HCT116 (cell line): ENCODE measurements around the gene MRPL33. TPM values are rescaled to one million over a fixed set of nuclear protein-coding genes. Genes with fewer than 3 reads are reported as not detected.

Source experiments
- ATAC-seq: fragments of 200-7000 bp; cut with Tn5 transposase; 2 replicates; pipeline ENCODE4 v1.9.1; 2020; ENCODE audit warnings: mild to moderate bottlenecking, moderate library complexity
- BruUV-seq: library from RNA; stranded (reverse); fragments of 400-500 nt; replicated peaks from 2 replicates; lab custom pipeline; 2021; lab: Mats Ljungman, UMichigan
- CTCF ChIA-PET: fragments of 300-600 bp; sonication (Branson Sonifier 250); formaldehyde crosslinking; loops from one replicate; lab custom pipeline; 2021; ENCODE audit warnings: antibody characterized with exemption; lab: Charles Lee
- POLR2A ChIA-PET: fragments of 300-600, 350-600 bp; sonication (Branson Sonifier 250); formaldehyde crosslinking; loops from one replicate; lab custom pipeline; 2021; ENCODE audit warnings: antibody characterized with exemption; lab: Charles Lee
- RAD21 ChIA-PET, 2 experiments: fragments of 300-600 bp; sonication (Branson Sonifier 250); formaldehyde crosslinking; loops; one replicate each; lab custom pipeline; 2023; ENCODE audit warnings: low total read pairs in 2 of 2; ENCODE audit not compliant: uncharacterized antibody in 2 of 2, unreplicated experiment in 2 of 2, low non-redundant PET in 1 of 2; lab: Charles Lee
- DNase-seq: peaks from one replicate; pipeline ENCODE4 v3.0.0-alpha.2; 2010; ENCODE audit warnings: low read depth, low spot score
- H2AFZ ChIP-seq: fragments of 200-600 bp; shearing (Covaris generic), sonication (generic); 2 replicates; pipeline ENCODE4 v1.6.1; 2017; ENCODE audit warnings: low read depth, mixed run types, mixed read lengths, antibody characterized with exemption, low read length; ENCODE audit not compliant: poor library complexity, severe bottlenecking
- H3K27ac ChIP-seq: 2 replicates; pipeline ENCODE4 v1.5.1; 2012; ENCODE audit warnings: low read depth, low read length
- H3K27me3 ChIP-seq: fragments of 200-600 bp; sonication (generic); 2 replicates; pipeline ENCODE4 v1.6.1; 2016; ENCODE audit warnings: mixed run types, low read length, mixed read lengths; ENCODE audit not compliant: insufficient read depth
- H3K36me3 ChIP-seq, 2 experiments: fragments of 200-500 bp in 1 of 2; fragments of 200-600 bp in 1 of 2; sonication (Bioruptor generic) in 1 of 2; sonication (generic) in 1 of 2; 2 replicates each; pipeline versions ENCODE4 v1.5.1 to v1.6.1; 2014 to 2016; ENCODE audit warnings: low read length in 2 of 2, inconsistent platforms in 1 of 2, mixed read lengths in 1 of 2, mixed run types in 1 of 2; ENCODE audit not compliant: insufficient read depth in 2 of 2, control insufficient read depth in 1 of 2
- H3K4me1 ChIP-seq, 2 experiments: fragments of 200-600 bp in 1 of 2; sonication (generic) in 1 of 2; 2 replicates each; pipeline versions ENCODE4 v1.5.1 to v1.6.1; 2012 to 2017; ENCODE audit warnings: low read length in 2 of 2, inconsistent platforms in 1 of 2, mild to moderate bottlenecking in 1 of 2, mixed read lengths in 1 of 2, mixed run types in 1 of 2, moderate library complexity in 1 of 2; ENCODE audit not compliant: insufficient read depth in 2 of 2, control insufficient read depth in 1 of 2
- H3K4me2 ChIP-seq: fragments of 200-600 bp; sonication (generic); 2 replicates; pipeline ENCODE4 v1.6.1; 2017; ENCODE audit warnings: mixed run types, low read length, mixed read lengths
- H3K4me3 ChIP-seq, 2 experiments: fragments of 200-600 bp in 1 of 2; sonication (generic) in 1 of 2; replicated peaks in 1 of 2; 2 replicates each; pipeline ENCODE4 v1.5.1; 2011 to 2016; ENCODE audit warnings: low read length in 2 of 2, control low read depth in 1 of 2, low read depth in 1 of 2, mild to moderate bottlenecking in 1 of 2, mixed read lengths in 1 of 2, mixed run types in 1 of 2
- H3K79me2 ChIP-seq: fragments of 200-600 bp; sonication (generic); 2 replicates; pipeline ENCODE4 v1.6.1; 2017; ENCODE audit warnings: mild to moderate bottlenecking, mixed run types, low read length, moderate library complexity, mixed read lengths; ENCODE audit not compliant: insufficient read depth
- H3K9ac ChIP-seq: fragments of 200-600 bp; sonication (generic); 2 replicates; pipeline ENCODE4 v1.6.1; 2016; ENCODE audit warnings: low read length, mixed read lengths
- H3K9me2 ChIP-seq: fragments of 200-600 bp; sonication (generic), shearing (Covaris generic); 2 replicates; pipeline ENCODE4 v1.6.1; 2017; ENCODE audit warnings: mixed run types, mild to moderate bottlenecking, moderate library complexity; ENCODE audit not compliant: insufficient read depth
- H3K9me3 ChIP-seq, 2 experiments: fragments of 200-500 bp in 1 of 2; fragments of 200-600 bp in 1 of 2; sonication (Bioruptor generic) in 1 of 2; sonication (generic) in 1 of 2; 2 replicates each; pipeline ENCODE4 v1.6.1; 2014 to 2017; ENCODE audit warnings: low read length in 2 of 2, mixed read lengths in 2 of 2, inconsistent platforms in 1 of 2, low read depth in 1 of 2, mild to moderate bottlenecking in 1 of 2, mixed run types in 1 of 2, moderate library complexity in 1 of 2; ENCODE audit not compliant: control insufficient read depth in 1 of 2, insufficient read depth in 1 of 2
- H4K20me1 ChIP-seq: fragments of 200-600 bp; sonication (generic), shearing (Covaris generic); 2 replicates; pipeline ENCODE4 v1.6.1; 2017; ENCODE audit warnings: mixed run types, mild to moderate bottlenecking, moderate library complexity; ENCODE audit not compliant: insufficient read depth
- CBX3 ChIP-seq: IDR thresholded peaks from 2 replicates; pipeline ENCODE4 v1.6.1; 2012; ENCODE audit warnings: low read depth
- CEBPB ChIP-seq: IDR thresholded peaks from 2 replicates; pipeline ENCODE4 v1.6.1; 2012; ENCODE audit warnings: low read depth
- EGR1 ChIP-seq: IDR thresholded peaks from 2 replicates; pipeline ENCODE4 v1.6.1; 2012; ENCODE audit warnings: low read depth
- ELF1 ChIP-seq: IDR thresholded peaks from 2 replicates; pipeline ENCODE4 v1.6.1; 2012; ENCODE audit warnings: low read depth, borderline replicate concordance
- EZH2phosphoT487 ChIP-seq: fragments of 200-600 bp; IDR thresholded peaks from 2 replicates; pipeline ENCODE4 v1.6.1; 2018; ENCODE audit warnings: antibody characterized with exemption, borderline replicate concordance
- POLR2AphosphoS5 ChIP-seq: IDR thresholded peaks from 2 replicates; pipeline ENCODE4 v1.6.1; 2011; ENCODE audit warnings: mild to moderate bottlenecking, low read depth, low read length, moderate library complexity
- REST ChIP-seq: IDR thresholded peaks from 2 replicates; pipeline ENCODE4 v1.6.1; 2012; ENCODE audit warnings: low read depth
- SIN3A ChIP-seq: IDR thresholded peaks from 2 replicates; pipeline ENCODE4 v1.6.1; 2012; ENCODE audit warnings: low read depth
- SP1 ChIP-seq: IDR thresholded peaks from 2 replicates; pipeline ENCODE4 v1.6.1; 2012; ENCODE audit warnings: low read depth
- SRF ChIP-seq: IDR thresholded peaks from 2 replicates; pipeline ENCODE4 v1.6.1; 2012; ENCODE audit warnings: low read depth
- TCF7L2 ChIP-seq: IDR thresholded peaks from 2 replicates; pipeline ENCODE4 v1.7.0; 2011; ENCODE audit warnings: borderline replicate concordance, inconsistent platforms; ENCODE audit not compliant: insufficient read depth, insufficient read length; ENCODE audit errors: extremely low read depth
- ZBTB33 ChIP-seq: IDR thresholded peaks from 2 replicates; pipeline ENCODE4 v1.6.1; 2011; ENCODE audit warnings: mild to moderate bottlenecking, low read length, moderate library complexity; ENCODE audit not compliant: insufficient replicate concordance; ENCODE audit errors: extremely low read depth
- ZFX ChIP-seq: fragments of 450-650 bp; IDR thresholded peaks from 2 replicates; pipeline ENCODE4 v1.6.1; 2017
- intact Hi-C: fragments of 100-400 bp; cut with micrococcal nuclease; formaldehyde crosslinking; loops from 2 replicates; pipeline ENCODE4 v1.10.0; 2022
- total RNA-seq: library from RNA; stranded (reverse); gene quantifications from one replicate; pipeline ENCODE4 v1.2.1, GENCODE V29; 2021; ENCODE audit not compliant: unreplicated experiment

Gene MRPL33
- total RNA-seq, 1 experiment from 2014 or later, result 66.3 TPM

GRCh38 chr2:27802547-27802946, 31.0 kb downstream of the MRPL33 start:
- BruUV-seq, result no TSS peak
- no peak for TF ChIP-seq SP1
- no peak for TF ChIP-seq SIN3A
- TF ChIP-seq CEBPB, result no peak
- no peak for TF ChIP-seq EZH2phosphoT487
- no peak for TF ChIP-seq EGR1
- no peak for TF ChIP-seq CBX3
- no peak for TF ChIP-seq POLR2AphosphoS5
- TF ChIP-seq SRF, result no peak
- TF ChIP-seq ZFX, result no peak
- no peak for TF ChIP-seq TCF7L2
- TF ChIP-seq ZBTB33, result no peak
- TF ChIP-seq REST, result no peak
- TF ChIP-seq ELF1, result no peak
- Histone ChIP-seq H4K20me1 (no peaks in the 10 kb centered on the region), H3K9me3 (no peaks in the 10 kb centered on the region), H3K4me1 (peaks cover 20 to 45% of the 10 kb centered on the region in 2 experiments), H3K79me2 (no peaks in the 10 kb centered on the region), H3K9me2 (no peaks in the 10 kb centered on the region), H3K4me3 (no peak overlapping the region), H3K36me3 (no peaks in the 10 kb centered on the region), H2AFZ (no peak overlapping the region), H3K27ac (no peak overlapping the region), H3K4me2 (no peak overlapping the region), H3K27me3 (no peaks in the 10 kb centered on the region), H3K9ac (no peak overlapping the region)
- ChIA-PET RAD21 (no interaction called here), POLR2A (no interaction called here), CTCF (no interaction called here)
- intact Hi-C loops, result no loop called here
- no peak for DNase-seq
- no peak for ATAC-seq
